Small intestine (tissue), 7 donors: ENCODE data around the gene SYNE2. TPM values are rescaled to one million over a fixed set of nuclear protein-coding genes. Genes with fewer than 3 reads are reported as not detected.
"Not testable (repeated sequence)": the region's sequence is repeated elsewhere in the genome, so short reads cannot be mapped to it uniquely, and the experiment has no call there.

Experiments
- DNase-seq, 2 donors: peaks; one replicate each; pipeline versions ENCODE4 v3.0.0 to v3.0.0-alpha.2; 2013
- FAIRE-seq: peaks from 2 replicates; lab custom pipeline; 2012; peaks lifted over from hg19 to GRCh38; lab: Jason Lieb, UNC
- H3K27ac ChIP-seq, 3 donors: one replicate each; pipeline ENCODE4 v1.5.1; 2013; ENCODE audit warnings: low read length in 2 of 3, mild to moderate bottlenecking in 2 of 3, control low read depth in 1 of 3, inconsistent platforms in 1 of 3, low read depth in 1 of 3, moderate library complexity in 1 of 3
- H3K27me3 ChIP-seq, 3 donors: one replicate each; pipeline ENCODE4 v1.6.1; 2013; ENCODE audit warnings: low read length in 3 of 3, inconsistent platforms in 1 of 3; ENCODE audit not compliant: control insufficient read depth in 3 of 3, insufficient read depth in 3 of 3
- H3K36me3 ChIP-seq, 3 donors: one replicate each; pipeline ENCODE4 v1.6.1; 2013; ENCODE audit warnings: low read length in 3 of 3, inconsistent platforms in 1 of 3, low read depth in 1 of 3, mild to moderate bottlenecking in 1 of 3, moderate library complexity in 1 of 3; ENCODE audit not compliant: control insufficient read depth in 3 of 3, insufficient read depth in 2 of 3
- H3K4me1 ChIP-seq, 3 donors: one replicate each; pipeline ENCODE4 v1.6.1; 2013; ENCODE audit warnings: low read length in 2 of 3, inconsistent platforms in 1 of 3, low read depth in 1 of 3, mild to moderate bottlenecking in 1 of 3, moderate library complexity in 1 of 3; ENCODE audit not compliant: control insufficient read depth in 3 of 3, insufficient read depth in 2 of 3
- H3K4me3 ChIP-seq, 3 donors: one replicate each; pipeline ENCODE4 v1.5.1; 2013; ENCODE audit warnings: low read length in 3 of 3, control low read depth in 1 of 3, inconsistent platforms in 1 of 3, low read depth in 1 of 3, mild to moderate bottlenecking in 1 of 3, moderate library complexity in 1 of 3
- H3K9me3 ChIP-seq, 2 donors: one replicate each; pipeline ENCODE4 v1.6.1; 2013; ENCODE audit warnings: low read depth in 1 of 2, low read length in 1 of 2; ENCODE audit not compliant: control insufficient read depth in 2 of 2, insufficient read depth in 1 of 2
- WGBS, 3 donors: extraction: QIAGEN DNeasy Blood & Tissue Kit; methylation state at CpG; one replicate each; pipeline ENCODE4 v1.1.7; 2013; 5-methylcytosine and 5-hydroxymethylcytosine counted together
- polyA plus RNA-seq, 4 donors: library from polyadenylated mRNA; stranded (reverse) in 3 of 4; unstranded in 1 of 4; fragments of 200-250 nt in 3 of 4; fragments of 120-200 nt in 1 of 4; gene quantifications; one replicate each; pipeline versions ENCODE4 v1.2.1 to v1.2.3, GENCODE V29; 2013
- donor health status: healthy with polysubstance abuse.
- donor health status: control.
- donor health status: control.
- donor health status: Bipolar disorder and iron deficiency.
- donor health status: healthy.

The SYNE2 gene
- polyA plus RNA-seq, 4 donors = 13.8 to 47.4 (median 32.9) TPM

GRCh38 chr14:64114166-64114565, 261.4 kb downstream of the SYNE2 start:
- WGBS, 3 donors = 23 to 57% (median 45%) methylated on average over 9 of the region's 9 CpGs
- Histone ChIP-seq H3K27ac (peak overlapping the region in 2 of 3 donors; percentile 16 to 91), H3K36me3 (peaks cover 0 to 25% (median 0%) of the 10 kb centered on the region in 3 donors), H3K9me3 (no peaks in the 10 kb centered on the region), H3K4me1 (peaks cover 0 to 34% (median 0%) of the 10 kb centered on the region in 3 donors), H3K4me3 (peak overlapping the region in 1 of 3 donors; percentile 47), H3K27me3 (no peaks in the 10 kb centered on the region)
- FAIRE-seq = no peak
- DNase-seq = peak; percentile 56 to 78

GRCh38 chr14:64114796-64115195, 262.0 kb downstream of the SYNE2 start:
- H3K27ac ChIP-seq = peak overlapping the region in 1 of 3 donors; percentile 91
- no peak for DNase-seq
- H3K27me3 ChIP-seq = no peaks in the 10 kb centered on the region
- H3K4me3 ChIP-seq = no peak overlapping the region
- H3K9me3 ChIP-seq = no peaks in the 10 kb centered on the region
- peaks cover 0 to 25% (median 5%) of the 10 kb centered on the region in 3 donors for H3K36me3 ChIP-seq
- WGBS, 3 donors = 76 to 84% (median 77%) methylated on average over 7 of the region's 7 CpGs
- H3K4me1 ChIP-seq = peaks cover 0 to 34% (median 0%) of the 10 kb centered on the region in 3 donors
- FAIRE-seq = no peak

DNA sequence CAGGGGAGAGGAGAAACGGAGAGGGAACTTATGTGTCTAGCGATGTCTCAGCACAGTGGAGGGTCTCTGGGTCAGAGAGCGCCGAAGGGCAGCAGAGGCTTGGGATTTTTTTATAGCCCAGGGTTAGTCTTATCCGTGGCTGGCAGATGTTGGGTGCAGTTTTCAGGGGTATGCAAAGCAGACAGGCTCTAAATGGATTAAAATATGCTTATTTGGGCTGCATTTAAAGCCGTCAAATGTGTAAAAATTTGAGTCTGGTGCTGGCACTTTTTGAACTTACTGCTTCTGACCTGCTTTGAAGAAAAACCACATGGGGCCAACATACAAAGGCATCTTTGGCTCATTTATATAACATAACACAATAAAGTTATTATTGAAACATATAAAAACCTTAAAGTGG, 262.6 kb downstream of the SYNE2 start:
- no peak overlapping the region for H3K4me3 ChIP-seq
- H3K27ac ChIP-seq = no peak overlapping the region
- H3K4me1 ChIP-seq = peaks cover 0 to 34% (median 0%) of the 10 kb centered on the region in 3 donors
- peaks cover 0 to 26% (median 5%) of the 10 kb centered on the region in 3 donors for H3K36me3 ChIP-seq
- no peaks in the 10 kb centered on the region for H3K9me3 ChIP-seq
- FAIRE-seq (no peak), DNase-seq (no peak)
- no peaks in the 10 kb centered on the region for H3K27me3 ChIP-seq
- 84 to 92% (median 87%) methylated on average over 6 of the region's 6 CpGs for WGBS, 3 donors

DNA sequence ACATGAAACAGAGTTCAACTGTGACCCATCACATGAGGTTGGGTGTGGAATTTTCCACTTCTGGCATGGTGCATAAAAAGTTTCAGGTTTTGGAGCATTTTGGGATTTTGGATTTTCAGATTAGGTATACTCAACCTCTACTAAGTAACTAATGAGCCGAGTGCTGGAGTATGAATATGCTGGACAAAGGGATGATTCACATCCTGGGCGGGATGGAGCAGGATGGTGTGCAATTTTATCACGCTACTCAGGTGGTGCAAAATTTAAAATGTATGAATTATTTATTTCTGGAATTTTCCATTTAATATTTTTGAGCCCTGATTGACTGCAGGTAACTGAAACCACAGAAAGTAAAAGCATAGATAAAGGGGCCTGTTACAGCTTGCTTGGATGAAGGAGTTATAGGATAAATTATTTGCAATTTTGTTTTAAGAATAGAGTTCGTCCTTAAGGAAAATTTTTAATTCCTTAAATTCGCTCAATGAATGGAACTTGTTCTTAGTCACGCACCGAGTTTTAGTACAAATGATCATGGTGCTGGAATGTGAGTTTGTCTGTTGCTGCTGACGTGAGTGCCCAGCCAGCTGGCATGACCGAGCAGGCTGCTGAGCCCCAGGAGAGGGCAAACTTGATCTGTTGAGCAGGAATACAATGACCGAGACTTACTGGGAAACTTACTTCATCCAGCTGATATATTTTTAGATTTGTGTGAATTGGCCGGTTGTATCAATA, 265.0 kb downstream of the SYNE2 start:
- FAIRE-seq = no peak
- H3K36me3 ChIP-seq = peaks cover 5 to 36% (median 9%) of the 10 kb centered on the region in 3 donors
- WGBS, 3 donors = 90 to 94% (median 93%) methylated on average over 11 of the region's 11 CpGs
- H3K9me3 ChIP-seq = no peaks in the 10 kb centered on the region
- no peak for DNase-seq
- no peak overlapping the region for H3K4me3 ChIP-seq
- H3K27ac ChIP-seq = no peak overlapping the region
- H3K27me3 ChIP-seq = no peaks in the 10 kb centered on the region
- H3K4me1 ChIP-seq = peaks cover 0 to 25% (median 0%) of the 10 kb centered on the region in 3 donors

GRCh38 chr14:64118403-64118742, 265.6 kb downstream of the SYNE2 start:
- Histone ChIP-seq H3K36me3 (peaks cover 5 to 38% (median 12%) of the 10 kb centered on the region in 3 donors), H3K4me1 (peaks cover 0 to 21% (median 0%) of the 10 kb centered on the region in 3 donors)
- WGBS, 3 donors = 87 to 91% (median 90%) methylated on average over 7 of the region's 7 CpGs
- H3K9me3 ChIP-seq, H3K27ac ChIP-seq, DNase-seq, H3K4me3 ChIP-seq, H3K27me3 ChIP-seq, FAIRE-seq: not testable (repeated sequence)

DNA sequence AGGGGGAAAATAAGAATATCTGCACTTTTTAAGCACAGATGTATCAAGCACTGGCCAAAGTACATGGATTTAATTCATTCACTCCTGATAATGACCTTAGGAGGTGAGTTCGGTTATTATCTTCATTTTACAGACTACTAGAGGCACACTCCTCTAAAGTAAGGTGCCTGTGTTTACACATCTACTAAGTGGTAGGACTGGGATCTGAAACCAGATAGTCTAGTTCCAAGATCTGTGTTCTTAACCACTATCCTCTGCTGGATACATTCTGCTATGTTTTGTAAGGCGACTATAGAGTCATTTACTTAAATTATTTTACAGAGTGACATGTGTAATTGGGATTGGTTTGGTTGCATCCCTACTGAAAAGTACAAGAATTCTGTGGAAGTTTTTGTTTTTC, 266.1 kb downstream of the SYNE2 start:
- WGBS, 3 donors = 38 to 71% (median 50%) methylated on average over 2 of the region's 2 CpGs
- FAIRE-seq (no peak), DNase-seq (peak in 1 of 2 donors; percentile 12)
- H3K9me3 ChIP-seq = no peaks in the 10 kb centered on the region
- H3K4me3 ChIP-seq = no peak overlapping the region
- H3K4me1 ChIP-seq = peaks cover 0 to 18% (median 0%) of the 10 kb centered on the region in 3 donors
- no peaks in the 10 kb centered on the region for H3K27me3 ChIP-seq
- no peak overlapping the region for H3K27ac ChIP-seq
- peaks cover 5 to 40% (median 12%) of the 10 kb centered on the region in 3 donors for H3K36me3 ChIP-seq

DNA sequence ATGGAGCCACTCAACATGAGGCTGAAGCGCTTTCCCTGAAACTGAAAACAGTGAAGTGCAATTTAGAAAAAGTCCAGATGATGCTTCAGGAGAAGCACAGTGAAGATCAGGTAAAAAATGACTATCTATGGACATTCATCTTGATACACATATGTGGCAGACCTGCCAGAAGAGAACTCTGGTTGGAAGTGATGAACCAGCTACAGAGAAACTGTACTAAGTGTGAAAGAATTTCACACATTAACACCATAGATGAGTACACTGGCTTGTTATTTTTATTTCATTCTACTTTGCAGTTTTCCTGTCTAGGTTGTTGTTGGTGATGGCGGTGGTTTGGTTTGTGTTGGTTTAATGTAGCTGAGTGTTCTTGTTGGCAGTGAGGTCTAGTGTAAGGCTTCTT, 266.7 kb downstream of the SYNE2 start:
- no peak for DNase-seq
- no peak overlapping the region for H3K4me3 ChIP-seq
- H3K9me3 ChIP-seq = no peaks in the 10 kb centered on the region
- peaks cover 0 to 12% (median 0%) of the 10 kb centered on the region in 3 donors for H3K4me1 ChIP-seq
- H3K27ac ChIP-seq = no peak overlapping the region
- peaks cover 5 to 38% (median 12%) of the 10 kb centered on the region in 3 donors for H3K36me3 ChIP-seq
- FAIRE-seq = no peak
- no peaks in the 10 kb centered on the region for H3K27me3 ChIP-seq
- 92 to 93% (median 93%) methylated on average over 2 of the region's 2 CpGs for WGBS, 3 donors

DNA sequence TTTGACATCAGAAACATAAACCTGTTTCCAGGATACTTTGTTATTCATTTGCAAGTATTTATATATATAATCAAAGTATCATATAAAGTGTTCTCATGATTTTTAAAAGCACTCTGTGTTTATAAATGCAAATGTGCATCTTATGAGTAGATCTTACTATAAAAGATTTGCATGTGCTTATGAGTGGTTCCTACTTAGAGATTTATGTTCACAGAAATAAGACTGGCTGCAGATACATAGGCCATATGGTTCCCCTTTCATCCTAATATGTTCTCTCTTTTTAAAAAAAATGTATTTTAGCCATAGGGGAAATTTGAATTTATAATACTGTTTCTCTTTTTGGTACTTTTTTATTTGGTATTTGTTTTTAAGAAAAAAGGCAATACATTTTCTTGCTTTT, 267.2 kb downstream of the SYNE2 start:
- peaks cover 5 to 35% (median 12%) of the 10 kb centered on the region in 3 donors for H3K36me3 ChIP-seq
- H3K27ac ChIP-seq = no peak overlapping the region
- H3K9me3 ChIP-seq = no peaks in the 10 kb centered on the region
- no peaks in the 10 kb centered on the region for H3K27me3 ChIP-seq
- DNase-seq (no peak), FAIRE-seq (no peak)
- no peak overlapping the region for H3K4me3 ChIP-seq
- H3K4me1 ChIP-seq = peaks cover 0 to 7% (median 0%) of the 10 kb centered on the region in 3 donors
